K562 (cell line): ENCODE measurements around the gene TMEM234. TPM values are rescaled to one million over a fixed set of nuclear protein-coding genes. Genes with fewer than 3 reads are reported as not detected.

ENCODE experiments used
- CTBP1 ChIP-seq: fragments of 450-650 bp; IDR thresholded peaks from 2 replicates; pipeline ENCODE4 v1.6.1; 2016; ENCODE audit warnings: borderline replicate concordance
- DPF2 ChIP-seq: fragments of 450-650 bp; IDR thresholded peaks from 2 replicates; pipeline ENCODE4 v1.6.1; 2016
- EGR1 ChIP-seq: fragments of 450-650 bp; conservative IDR thresholded peaks from 2 replicates; pipeline ENCODE4 v1.6.1; 2017; ENCODE audit warnings: mild to moderate bottlenecking
- ETV5 ChIP-seq: sonication (generic); formaldehyde crosslinking; IDR thresholded peaks from 2 replicates; pipeline ENCODE4 v1.4.0; 2020; ENCODE audit warnings: low read depth, mild to moderate bottlenecking, missing genetic modification reagents
- GABPB2 ChIP-seq: fragments of 250-450 bp; sonication (Bioruptor Pico); conservative IDR thresholded peaks from 2 replicates; pipeline ENCODE4 v1.5.1; 2021; ENCODE audit warnings: mild to moderate bottlenecking
- HDAC1 ChIP-seq, 2 experiments: fragments of 450-650 bp; IDR thresholded peaks; 2 replicates each; pipeline ENCODE4 v1.6.1; 2016 to 2017; ENCODE audit warnings: inconsistent platforms in 1 of 2, mild to moderate bottlenecking in 1 of 2, moderate library complexity in 1 of 2
- MTA1 ChIP-seq: fragments of 450-650 bp; IDR thresholded peaks from 2 replicates; pipeline ENCODE4 v1.6.1; 2017; ENCODE audit warnings: borderline replicate concordance
- MTF1 ChIP-seq: fragments of 250-450 bp; sonication (Bioruptor Pico); IDR thresholded peaks from 2 replicates; pipeline ENCODE4 v1.9.0; 2021; ENCODE audit warnings: moderate library complexity, mild to moderate bottlenecking, inconsistent platforms, borderline replicate concordance
- NCOA1 ChIP-seq: fragments of 450-650 bp; IDR thresholded peaks from 2 replicates; pipeline ENCODE4 v1.6.1; 2016; ENCODE audit warnings: low read depth
- POLR2A ChIP-seq: fragments of 450-650 bp; conservative IDR thresholded peaks from 2 replicates; pipeline ENCODE4 v1.6.1; 2016
- POLR2B ChIP-seq: fragments of 450-650 bp; IDR thresholded peaks from 2 replicates; pipeline ENCODE4 v1.6.1; 2018; ENCODE audit warnings: low read depth; ENCODE audit not compliant: partially characterized antibody
- PTRF ChIP-seq: fragments of 450-650 bp; IDR thresholded peaks from 2 replicates; pipeline ENCODE4 v1.6.1; 2016; ENCODE audit warnings: mild to moderate bottlenecking, missing genetic modification characterization, missing compliant biosample characterization
- RBM17 ChIP-seq: fragments of 200-400 bp; formaldehyde crosslinking; IDR thresholded peaks from 2 replicates; pipeline ENCODE4 v1.6.1; 2017; ENCODE audit warnings: low read depth, mild to moderate bottlenecking, low read length, borderline replicate concordance
- SAP30 ChIP-seq: fragments of 200-600 bp; sonication (generic); IDR thresholded peaks from 2 replicates; pipeline ENCODE4 v1.6.1; 2012; ENCODE audit warnings: borderline replicate concordance, low read depth, mild to moderate bottlenecking, moderate library complexity, low read length, control low read depth, inconsistent platforms; ENCODE audit not compliant: insufficient read depth, poor library complexity, severe bottlenecking
- TAF9B ChIP-seq: fragments of 450-650 bp; IDR thresholded peaks from 2 replicates; pipeline ENCODE4 v1.6.1; 2018; ENCODE audit warnings: mild to moderate bottlenecking; ENCODE audit not compliant: partially characterized antibody
- TEAD1 ChIP-seq, 2 experiments: fragments of 450-650 bp in 1 of 2; sonication (generic) in 1 of 2; formaldehyde crosslinking; IDR thresholded peaks; 2 replicates each; pipeline versions ENCODE4 v1.4.0 to v1.8.0; 2020 to 2022; ENCODE audit warnings: mild to moderate bottlenecking in 2 of 2, missing genetic modification reagents in 1 of 2
- ZNF184 ChIP-seq: sonication (generic); formaldehyde crosslinking; IDR thresholded peaks from 2 replicates; pipeline ENCODE4 v1.5.0; 2020; ENCODE audit warnings: missing genetic modification reagents
- ZNF41 ChIP-seq: fragments of 250-450 bp; sonication (Bioruptor Pico); conservative IDR thresholded peaks from 2 replicates; pipeline ENCODE4 v1.4.0; 2020; ENCODE audit warnings: mild to moderate bottlenecking
- polyA plus RNA-seq, 8 experiments: library from polyadenylated mRNA; depleted of rRNA in 4 of 8; stranded (reverse) in 5 of 8; unstranded in 3 of 8; fragments of >200 nt; fragmentation: Nextera tagmentation in 2 of 8; fragmentation: Illumina TruSeq in 1 of 8; extraction: Ambion mirVana in 2 of 8; extraction: Trizol in 1 of 8; gene quantifications; 2 replicates each; pipeline versions ENCODE4 v1.2.1 to v1.2.3, GENCODE V29; 2011 to 2014; ENCODE audit warnings: inconsistent platforms in 1 of 8, missing spikeins in 1 of 8
- total RNA-seq, 7 experiments: library from RNA; depleted of rRNA in 6 of 7; stranded (reverse); fragments of >200 nt in 6 of 7; fragmentation: Illumina TruSeq in 2 of 7; extraction: Trizol in 2 of 7; gene quantifications; 2 replicates each; pipeline versions ENCODE4 v1.2.1 to v1.2.3, GENCODE V29; 2011 to 2021; ENCODE audit warnings: low replicate concordance in 1 of 7
- TF ChIP-seq, protein P1 (sequence below), 2 experiments: IDR thresholded peaks; 2 replicates each; pipeline ENCODE4 v1.6.1; 2012; ENCODE audit warnings: improper control_type of control experiment in 2 of 2, low read depth in 2 of 2, low read length in 2 of 2, borderline replicate concordance in 1 of 2
- TF ChIP-seq, protein P2 (sequence below): fragments of 450-650 bp; IDR thresholded peaks from 2 replicates; pipeline ENCODE4 v1.7.1; 2018; ENCODE audit warnings: mild to moderate bottlenecking, low read depth; ENCODE audit not compliant: partially characterized antibody
- TF ChIP-seq, protein P3 (sequence below): sonication (generic); formaldehyde crosslinking; IDR thresholded peaks from 2 replicates; pipeline ENCODE4 v1.8.1; 2023; ENCODE audit warnings: mild to moderate bottlenecking, missing genetic modification reagents

The TMEM234 gene
- total and polyA plus RNA-seq, 9 of the 15 experiments (the other 6 are each of a cell fraction or from before 2014, with no cell fraction given), result 5.0 to 12.9 (median 7.6) TPM

DNA sequence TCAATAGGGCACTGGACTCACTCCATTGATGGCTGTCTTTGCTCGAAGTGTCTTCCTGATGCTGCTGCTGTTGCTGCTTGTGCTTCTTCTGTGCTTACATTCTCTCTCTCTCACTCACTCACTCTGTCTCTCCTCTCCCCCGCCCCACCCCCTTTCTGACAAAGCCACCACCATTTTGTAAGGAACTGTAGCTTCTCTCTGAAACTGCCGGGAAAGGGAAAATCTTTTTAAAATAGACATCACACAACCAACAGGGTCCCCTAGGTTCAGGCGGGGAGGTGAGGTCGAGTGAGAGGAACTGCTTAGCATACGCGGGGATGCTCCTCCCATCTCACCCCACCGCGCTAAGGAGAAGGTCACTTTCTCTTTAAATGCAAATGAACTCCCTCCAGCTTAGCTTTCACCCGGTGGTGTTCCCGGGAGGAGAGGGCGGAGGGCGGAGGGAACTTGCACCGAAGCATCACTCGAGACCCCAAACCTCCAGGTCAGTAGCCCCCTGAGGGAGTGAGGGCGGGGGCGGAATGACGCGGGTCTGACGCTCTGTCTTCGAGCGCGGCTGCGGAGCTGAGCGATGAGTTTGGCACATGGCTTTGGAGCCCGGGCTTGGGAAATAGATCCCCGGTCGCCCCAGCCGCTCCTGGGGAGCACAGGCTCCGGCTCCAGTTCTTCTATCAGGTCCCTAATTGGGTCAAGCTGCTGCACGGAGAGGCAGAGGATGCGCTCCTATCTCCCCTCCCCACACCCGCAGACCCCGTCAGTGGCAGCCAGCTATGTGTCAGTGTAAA lies 21.7 kb downstream of the TMEM234 start, which contains the start of gene CCDC28B (continued):
- TF ChIP-seq, protein P1, sequence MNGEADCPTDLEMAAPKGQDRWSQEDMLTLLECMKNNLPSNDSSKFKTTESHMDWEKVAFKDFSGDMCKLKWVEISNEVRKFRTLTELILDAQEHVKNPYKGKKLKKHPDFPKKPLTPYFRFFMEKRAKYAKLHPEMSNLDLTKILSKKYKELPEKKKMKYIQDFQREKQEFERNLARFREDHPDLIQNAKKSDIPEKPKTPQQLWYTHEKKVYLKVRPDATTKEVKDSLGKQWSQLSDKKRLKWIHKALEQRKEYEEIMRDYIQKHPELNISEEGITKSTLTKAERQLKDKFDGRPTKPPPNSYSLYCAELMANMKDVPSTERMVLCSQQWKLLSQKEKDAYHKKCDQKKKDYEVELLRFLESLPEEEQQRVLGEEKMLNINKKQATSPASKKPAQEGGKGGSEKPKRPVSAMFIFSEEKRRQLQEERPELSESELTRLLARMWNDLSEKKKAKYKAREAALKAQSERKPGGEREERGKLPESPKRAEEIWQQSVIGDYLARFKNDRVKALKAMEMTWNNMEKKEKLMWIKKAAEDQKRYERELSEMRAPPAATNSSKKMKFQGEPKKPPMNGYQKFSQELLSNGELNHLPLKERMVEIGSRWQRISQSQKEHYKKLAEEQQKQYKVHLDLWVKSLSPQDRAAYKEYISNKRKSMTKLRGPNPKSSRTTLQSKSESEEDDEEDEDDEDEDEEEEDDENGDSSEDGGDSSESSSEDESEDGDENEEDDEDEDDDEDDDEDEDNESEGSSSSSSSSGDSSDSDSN (IDR thresholded peaks at IDR 0.05; ENCODE audit: borderline replicate concordance in 1 of 2, low read depth in 2 of 2, low read length in 2 of 2), result peak; percentile 3 to 26; a peak in 2 of 4 replicates
- TF ChIP-seq ZNF184 (no peak), POLR2A (peak; percentile 38; the same call in 1 of the 2 replicates), ETV5 (CRISPR knock-in tag) (no peak; the same call in 1 of the 2 replicates), EGR1 (peak; percentile 93), ZNF41 (CRISPR knock-in tag) (peak; percentile 42; the same call in 1 of the 2 replicates), TEAD1 (CRISPR knock-in tag; IDR thresholded peaks at IDR 0.05) (peak in 1 of 2 experiments; percentile 59; a peak in 1 of 4 replicates), POLR2B (peak; percentile 14), MTF1 (no peak), PTRF (tag) (0 out of 2 replicates have a peak, but pooled peaks have one; percentile 30), HDAC1 (IDR thresholded peaks at IDR 0.05) (peak in 1 of 2 experiments; percentile 62; a peak in 1 of 4 replicates), TAF9B (no peak), SAP30 (peak; percentile 57), CTBP1 (peak; percentile 57; the same call in 1 of the 2 replicates), RBM17 (no peak), GABPB2 (CRISPR knock-in tag) (no peak), MTA1 (no peak), NCOA1 (no peak), DPF2 (0 out of 2 replicates have a peak, but pooled peaks have one; percentile 17)
- TF ChIP-seq, protein P2, sequence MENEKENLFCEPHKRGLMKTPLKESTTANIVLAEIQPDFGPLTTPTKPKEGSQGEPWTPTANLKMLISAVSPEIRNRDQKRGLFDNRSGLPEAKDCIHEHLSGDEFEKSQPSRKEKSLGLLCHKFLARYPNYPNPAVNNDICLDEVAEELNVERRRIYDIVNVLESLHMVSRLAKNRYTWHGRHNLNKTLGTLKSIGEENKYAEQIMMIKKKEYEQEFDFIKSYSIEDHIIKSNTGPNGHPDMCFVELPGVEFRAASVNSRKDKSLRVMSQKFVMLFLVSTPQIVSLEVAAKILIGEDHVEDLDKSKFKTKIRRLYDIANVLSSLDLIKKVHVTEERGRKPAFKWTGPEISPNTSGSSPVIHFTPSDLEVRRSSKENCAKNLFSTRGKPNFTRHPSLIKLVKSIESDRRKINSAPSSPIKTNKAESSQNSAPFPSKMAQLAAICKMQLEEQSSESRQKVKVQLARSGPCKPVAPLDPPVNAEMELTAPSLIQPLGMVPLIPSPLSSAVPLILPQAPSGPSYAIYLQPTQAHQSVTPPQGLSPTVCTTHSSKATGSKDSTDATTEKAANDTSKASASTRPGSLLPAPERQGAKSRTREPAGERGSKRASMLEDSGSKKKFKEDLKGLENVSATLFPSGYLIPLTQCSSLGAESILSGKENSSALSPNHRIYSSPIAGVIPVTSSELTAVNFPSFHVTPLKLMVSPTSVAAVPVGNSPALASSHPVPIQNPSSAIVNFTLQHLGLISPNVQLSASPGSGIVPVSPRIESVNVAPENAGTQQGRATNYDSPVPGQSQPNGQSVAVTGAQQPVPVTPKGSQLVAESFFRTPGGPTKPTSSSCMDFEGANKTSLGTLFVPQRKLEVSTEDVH, result peak; percentile 44
- TF ChIP-seq, protein P3, sequence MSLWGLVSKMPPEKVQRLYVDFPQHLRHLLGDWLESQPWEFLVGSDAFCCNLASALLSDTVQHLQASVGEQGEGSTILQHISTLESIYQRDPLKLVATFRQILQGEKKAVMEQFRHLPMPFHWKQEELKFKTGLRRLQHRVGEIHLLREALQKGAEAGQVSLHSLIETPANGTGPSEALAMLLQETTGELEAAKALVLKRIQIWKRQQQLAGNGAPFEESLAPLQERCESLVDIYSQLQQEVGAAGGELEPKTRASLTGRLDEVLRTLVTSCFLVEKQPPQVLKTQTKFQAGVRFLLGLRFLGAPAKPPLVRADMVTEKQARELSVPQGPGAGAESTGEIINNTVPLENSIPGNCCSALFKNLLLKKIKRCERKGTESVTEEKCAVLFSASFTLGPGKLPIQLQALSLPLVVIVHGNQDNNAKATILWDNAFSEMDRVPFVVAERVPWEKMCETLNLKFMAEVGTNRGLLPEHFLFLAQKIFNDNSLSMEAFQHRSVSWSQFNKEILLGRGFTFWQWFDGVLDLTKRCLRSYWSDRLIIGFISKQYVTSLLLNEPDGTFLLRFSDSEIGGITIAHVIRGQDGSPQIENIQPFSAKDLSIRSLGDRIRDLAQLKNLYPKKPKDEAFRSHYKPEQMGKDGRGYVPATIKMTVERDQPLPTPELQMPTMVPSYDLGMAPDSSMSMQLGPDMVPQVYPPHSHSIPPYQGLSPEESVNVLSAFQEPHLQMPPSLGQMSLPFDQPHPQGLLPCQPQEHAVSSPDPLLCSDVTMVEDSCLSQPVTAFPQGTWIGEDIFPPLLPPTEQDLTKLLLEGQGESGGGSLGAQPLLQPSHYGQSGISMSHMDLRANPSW (CRISPR knock-in tag), result no peak
